B cell (primary cell): ENCODE measurements around the gene OTOGL. TPM values are rescaled to one million over a fixed set of nuclear protein-coding genes. Genes with fewer than 3 reads are reported as not detected.

ENCODE experiments used
- ATAC-seq: fragments of 200-7000 bp; cut with Tn5 transposase; one replicate; pipeline ENCODE4 v1.10.0; 2021; ENCODE audit warnings: low read depth, mild to moderate bottlenecking, moderate number of reproducible peaks, moderate library complexity
- CTCF ChIA-PET: fragments of 350-600 bp; sonication (Branson Sonifier 250); formaldehyde crosslinking; loops from one replicate; lab custom pipeline; 2021; ENCODE audit warnings: antibody characterized with exemption, inconsistent platforms; lab: Charles Lee
- POLR2A ChIA-PET: fragments of 350-600 bp; sonication (Branson Sonifier 250); formaldehyde crosslinking; loops from one replicate; lab custom pipeline; 2021; ENCODE audit warnings: antibody characterized with exemption; lab: Charles Lee
- DNase-seq: peaks from one replicate; pipeline ENCODE4 v3.0.0; 2013
- H2AFZ ChIP-seq: 2 replicates; pipeline ENCODE4 v1.6.1; 2012; ENCODE audit warnings: mild to moderate bottlenecking, low read depth, low read length; ENCODE audit not compliant: insufficient read depth, poor library complexity, severe bottlenecking
- H3K27ac ChIP-seq, 2 donors: 1 replicate in 1 of 2; 2 replicates in 1 of 2; pipeline ENCODE4 v1.5.1; 2012 to 2013; ENCODE audit warnings: low read length in 2 of 2, mild to moderate bottlenecking in 2 of 2, moderate library complexity in 1 of 2
- H3K27me3 ChIP-seq, 4 experiments: fragments of 200-600 bp in 1 of 4; sonication (generic) in 1 of 4; replicated peaks in 1 of 4; 1 replicate in 2 of 4; 2 replicates in 2 of 4; pipeline versions ENCODE4 v1.6.1 to v1.7.0; 2013 to 2016; ENCODE audit warnings: low read length in 3 of 4, mild to moderate bottlenecking in 2 of 4, mixed read lengths in 1 of 4, moderate library complexity in 1 of 4; ENCODE audit not compliant: insufficient read depth in 4 of 4, control insufficient read depth in 3 of 4; ENCODE audit errors: control extremely low read depth in 1 of 4
- H3K36me3 ChIP-seq, 2 experiments: replicated peaks in 1 of 2; 1 replicate in 1 of 2; 2 replicates in 1 of 2; pipeline versions ENCODE4 v1.6.1 to v1.7.1; 2013; ENCODE audit warnings: low read length in 1 of 2; ENCODE audit not compliant: insufficient read depth in 2 of 2, control insufficient read depth in 1 of 2; ENCODE audit errors: control extremely low read depth in 1 of 2, extremely low read depth in 1 of 2
- H3K4me1 ChIP-seq, 2 donors: fragments of 200-600 bp in 1 of 2; sonication (generic) in 1 of 2; 1 replicate in 1 of 2; 2 replicates in 1 of 2; pipeline versions ENCODE4 v1.5.1 to v1.6.1; 2013 to 2017; ENCODE audit warnings: low read length in 2 of 2; ENCODE audit not compliant: control insufficient read depth in 2 of 2, insufficient read depth in 2 of 2
- H3K4me2 ChIP-seq: replicated peaks from 2 replicates; pipeline ENCODE3; 2012; ENCODE audit warnings: mild to moderate bottlenecking, low read depth, low read length; ENCODE audit not compliant: poor library complexity, severe bottlenecking
- H3K4me3 ChIP-seq, 5 experiments: fragments of 200-600 bp in 1 of 5; sonication (generic) in 1 of 5; 1 replicate in 3 of 5; 2 replicates in 2 of 5; pipeline versions ENCODE4 v1.5.1 to v1.7.0; 2011 to 2016; ENCODE audit warnings: low read length in 4 of 5, mild to moderate bottlenecking in 4 of 5, low read depth in 2 of 5, control low read depth in 1 of 5, moderate library complexity in 1 of 5; ENCODE audit not compliant: insufficient read depth in 1 of 5; ENCODE audit errors: control extremely low read depth in 1 of 5, extremely low read depth in 1 of 5
- H3K79me2 ChIP-seq: fragments of 200-600 bp; sonication (generic); one replicate; pipeline ENCODE4 v1.6.0; 2016; ENCODE audit warnings: low read length; ENCODE audit not compliant: control insufficient read depth, insufficient read depth
- H3K9ac ChIP-seq: fragments of 200-600 bp; sonication (generic); 2 replicates; pipeline ENCODE4 v1.6.1; 2017; ENCODE audit warnings: mild to moderate bottlenecking, low read length, moderate library complexity
- H3K9me3 ChIP-seq, 3 donors: one replicate each; pipeline versions ENCODE4 v1.6.1 to v1.7.1; 2013; ENCODE audit warnings: low read length in 2 of 3; ENCODE audit not compliant: control insufficient read depth in 2 of 3, insufficient read depth in 1 of 3; ENCODE audit errors: control extremely low read depth in 1 of 3
- H4K20me1 ChIP-seq: 2 replicates; pipeline ENCODE4 v1.6.0; 2012; ENCODE audit warnings: mild to moderate bottlenecking, low read length; ENCODE audit not compliant: insufficient read depth, control insufficient read depth, poor library complexity, severe bottlenecking
- H3K27ac Mint-ChIP-seq: one replicate; pipeline ENCODE4 v1.8.0; 2021; ENCODE audit warnings: mixed read lengths
- H3K27me3 Mint-ChIP-seq: one replicate; pipeline ENCODE4 v1.8.0; 2021; ENCODE audit warnings: mixed read lengths
- H3K4me1 Mint-ChIP-seq: one replicate; pipeline ENCODE4 v1.8.0; 2021; ENCODE audit warnings: mixed read lengths
- H3K4me3 Mint-ChIP-seq: one replicate; pipeline ENCODE4 v1.8.0; 2021; ENCODE audit warnings: mixed read lengths
- H3K9me3 Mint-ChIP-seq: one replicate; pipeline ENCODE4 v1.8.0; 2022; ENCODE audit warnings: mixed read lengths; ENCODE audit not compliant: insufficient read depth
- CTCF ChIP-seq: fragments of 200-600 bp; IDR thresholded peaks from one replicate; pipeline ENCODE4 v1.8.0; 2022; ENCODE audit warnings: antibody characterized with exemption, mild to moderate bottlenecking
- EZH2 ChIP-seq: IDR thresholded peaks from 2 replicates; pipeline ENCODE4 v1.6.1; 2012; ENCODE audit warnings: borderline replicate concordance, low read depth, mild to moderate bottlenecking, moderate library complexity, low read length; ENCODE audit not compliant: insufficient read depth, poor library complexity, severe bottlenecking
- WGBS: methylation state at CpG from one replicate; pipeline ENCODE4 v1.1.5; 2013; ENCODE audit warnings: missing lambda C conversion rate; ENCODE audit not compliant: insufficient coverage; 5-methylcytosine and 5-hydroxymethylcytosine counted together
- intact Hi-C: fragments of 100-400 bp; cut with micrococcal nuclease; formaldehyde crosslinking; loops from one replicate; pipeline ENCODE4 v1.10.0; 2022
- polyA plus RNA-seq: library from polyadenylated mRNA; depleted of rRNA; stranded (reverse); fragments of >200 nt; gene quantifications from 2 replicates; pipeline ENCODE4 v1.2.3, GENCODE V29; 2012
- total RNA-seq, 2 donors: library from RNA; stranded (reverse); fragments of 120-200 nt in 1 of 2; gene quantifications; 1 replicate in 1 of 2; 2 replicates in 1 of 2; pipeline versions ENCODE4 v1.2.3 to v1.2.4, GENCODE V29; 2013 to 2022

OTOGL gene
- total and polyA plus RNA-seq, 2 donors (not counting 1 experiment from before 2014, with no cell fraction given), result not detected

- no peak overlapping the region for H2AFZ ChIP-seq
- H3K27ac ChIP-seq, result no peak overlapping the region
- ATAC-seq (no peak), DNase-seq (no peak)
- CTCF ChIA-PET, result interaction anchor here (1.3 kb wide), 1 partner anchor 9 kb away, joined by 3 read pairs; no protein-coding TSS in a partner anchor
- H3K27ac Mint-ChIP-seq, result no peak overlapping the region
- H3K4me3 Mint-ChIP-seq, result no peak overlapping the region
- H3K36me3 ChIP-seq, result no peaks in the 10 kb centered on the region
- H3K4me1 Mint-ChIP-seq, result no peaks in the 10 kb centered on the region
- H3K9ac ChIP-seq, result no peak overlapping the region
- no peaks in the 10 kb centered on the region for H3K9me3 ChIP-seq
- intact Hi-C loops, result no loop called here
- no peaks in the 10 kb centered on the region for H3K79me2 ChIP-seq
- peaks cover 2% of the 10 kb centered on the region for H3K27me3 Mint-ChIP-seq
- WGBS, result 100% methylated on average over 1 of the region's 4 CpGs
- H3K4me3 ChIP-seq, result no peak overlapping the region
- TF ChIP-seq CTCF, result no peak
- no peak for TF ChIP-seq EZH2
- POLR2A ChIA-PET, result no interaction called here
- no peaks in the 10 kb centered on the region for H3K9me3 Mint-ChIP-seq
- H3K4me2 ChIP-seq, result no peak overlapping the region
- H3K27me3 ChIP-seq, result no peaks in the 10 kb centered on the region
- no peaks in the 10 kb centered on the region for H4K20me1 ChIP-seq
- H3K4me1 ChIP-seq, result no peaks in the 10 kb centered on the region
These were observed 90.7 kb downstream of the OTOGL start for GRCh38 chr12:80190001-80190400.

DNA sequence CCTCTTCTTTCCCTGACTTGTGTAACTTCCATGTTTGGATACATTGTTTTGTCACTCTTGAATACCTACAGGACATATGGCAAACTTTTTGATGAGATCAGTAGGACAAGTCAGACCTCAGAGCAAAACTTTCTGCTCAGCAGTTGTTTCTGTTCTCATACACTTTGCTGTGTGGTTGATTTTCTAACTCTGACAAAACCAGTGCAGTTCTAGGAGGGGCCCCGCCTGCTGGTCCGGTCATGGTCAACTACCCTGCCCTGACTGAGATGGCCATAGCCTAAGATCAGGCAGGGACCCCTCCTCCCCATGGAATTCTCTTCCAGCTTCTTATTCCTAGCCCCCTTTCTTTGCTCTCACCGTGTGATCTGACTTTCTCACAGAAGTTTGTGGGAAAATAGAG lies 92.8 kb downstream of the OTOGL start:
- Histone ChIP-seq H4K20me1 (no peaks in the 10 kb centered on the region), H3K9me3 (no peaks in the 10 kb centered on the region), H3K79me2 (no peaks in the 10 kb centered on the region), H3K4me1 (no peaks in the 10 kb centered on the region), H3K27me3 (no peaks in the 10 kb centered on the region), H3K9ac (no peak overlapping the region), H3K4me2 (no peak overlapping the region), H3K27ac (no peak overlapping the region), H3K36me3 (no peaks in the 10 kb centered on the region), H3K4me3 (no peak overlapping the region), H2AFZ (no peak overlapping the region)
- TF ChIP-seq EZH2, result no peak
- ChIA-PET CTCF (no interaction called here), POLR2A (no interaction called here)
- intact Hi-C loops, result no loop called here
- no peaks in the 10 kb centered on the region for H3K4me1 Mint-ChIP-seq
- H3K4me3 Mint-ChIP-seq, result no peak overlapping the region
- no peaks in the 10 kb centered on the region for H3K9me3 Mint-ChIP-seq
- ATAC-seq (no peak), DNase-seq (no peak)
- no CpG with 5 or more reads among the region's 3 CpGs for WGBS
- H3K27me3 Mint-ChIP-seq, result peaks cover 2% of the 10 kb centered on the region
- H3K27ac Mint-ChIP-seq, result no peak overlapping the region
